Pulmonary artery endothelial cell (primary cell): Measurements from ENCODE around the gene CRACR2B. TPM values are rescaled to one million over a fixed set of nuclear protein-coding genes. Genes with fewer than 3 reads are reported as not detected.

ENCODE experiments used
- DNase-seq: peaks from one replicate; pipeline ENCODE4 v3.0.0-alpha.2; 2011; ENCODE audit warnings: low read depth, low spot score
- total RNA-seq: library from RNA; depleted of rRNA; stranded (reverse); fragments of >200 nt; gene quantifications from 2 replicates; pipeline ENCODE4 v1.2.3, GENCODE V29; 2014

CRACR2B gene
- total RNA-seq, 1 donor from 2014 or later: 4.1 TPM

GRCh38 chr11:867856-868358 is 40.2 kb downstream of the CRACR2B start:
- DNase-seq: no peak

DNA sequence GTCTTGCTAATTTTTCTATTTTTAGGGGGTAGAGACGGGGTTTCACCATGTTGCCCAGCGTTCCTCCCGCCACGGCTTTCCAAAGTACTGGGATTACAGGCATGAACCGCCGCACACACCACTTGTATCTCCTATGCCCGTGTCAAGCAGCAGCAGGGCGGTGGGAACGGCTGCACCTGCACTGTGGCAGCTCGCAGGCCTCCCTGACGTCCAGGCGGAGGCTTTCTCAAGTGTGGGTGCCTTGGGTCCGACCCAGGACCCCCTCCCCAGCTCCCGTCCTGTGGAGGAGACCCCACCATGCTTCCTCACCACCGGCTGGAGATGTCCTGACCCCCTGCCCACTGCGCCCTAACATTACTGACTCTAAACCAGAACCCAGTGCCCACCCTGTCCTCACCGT is 40.7 kb downstream of the CRACR2B start:
- no peak for DNase-seq

DNA sequence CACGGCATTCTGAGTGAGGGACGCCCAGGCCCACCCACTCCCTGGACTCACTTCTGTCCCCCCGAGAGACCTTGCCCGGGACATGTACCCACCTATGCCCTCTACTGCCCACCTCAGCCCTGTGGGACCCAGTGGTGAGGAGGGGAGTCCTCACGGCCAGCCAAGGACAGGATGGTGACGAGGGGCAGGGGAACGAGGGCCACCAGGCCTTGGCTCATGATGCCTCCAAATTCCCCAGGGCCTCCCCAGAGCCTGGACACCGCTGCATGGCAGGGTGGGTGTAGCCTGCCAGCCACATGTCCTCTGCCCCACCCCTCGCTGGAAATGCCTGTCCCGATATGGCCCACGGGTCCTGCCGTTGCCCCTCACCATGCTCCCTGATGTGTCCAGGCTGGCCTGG is 41.1 kb downstream of the CRACR2B start:
- DNase-seq: no peak

DNA sequence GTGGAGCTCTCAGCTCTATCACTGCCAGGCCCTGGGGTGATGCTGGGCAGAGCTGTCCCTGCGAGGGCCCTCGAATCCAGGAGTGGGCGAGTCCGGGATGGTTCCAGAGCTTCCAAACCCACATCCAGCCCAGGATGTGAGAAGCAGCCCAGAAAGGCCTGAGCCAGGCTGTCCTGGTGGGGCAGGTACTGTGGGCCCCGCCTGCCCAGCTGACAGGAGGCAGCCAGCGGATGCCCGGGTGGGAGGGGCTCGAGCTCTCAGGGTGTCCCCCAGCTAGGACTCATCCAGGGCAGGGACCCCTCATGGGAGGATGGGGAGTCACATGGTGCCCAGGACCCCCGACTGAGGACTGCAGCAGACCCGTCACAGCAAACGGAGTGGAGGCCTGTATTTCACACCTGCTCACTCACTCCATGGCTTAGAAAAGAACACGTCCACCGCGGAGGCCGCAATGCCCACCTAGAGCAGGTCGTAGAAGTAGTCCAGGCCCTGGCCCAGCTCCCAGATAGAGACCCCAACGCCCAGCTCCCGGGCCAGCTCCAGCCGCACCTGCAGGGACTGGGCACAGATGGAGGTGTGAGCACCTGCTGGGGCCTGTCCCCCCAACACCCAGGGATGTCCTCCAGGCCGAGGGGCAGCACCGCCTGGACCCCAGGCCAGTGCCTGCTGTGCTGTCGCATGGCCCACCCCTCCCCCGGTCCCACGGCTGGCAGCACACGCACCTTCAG is 41.8 kb downstream of the CRACR2B start:
- no peak for DNase-seq

- DNase-seq: no peak
Observed at GRCh38 chr11:870127-870413, 42.4 kb downstream of the CRACR2B start.

GRCh38 chr11:870418-870817 is 42.7 kb downstream of the CRACR2B start:
- DNase-seq: no peak

DNA sequence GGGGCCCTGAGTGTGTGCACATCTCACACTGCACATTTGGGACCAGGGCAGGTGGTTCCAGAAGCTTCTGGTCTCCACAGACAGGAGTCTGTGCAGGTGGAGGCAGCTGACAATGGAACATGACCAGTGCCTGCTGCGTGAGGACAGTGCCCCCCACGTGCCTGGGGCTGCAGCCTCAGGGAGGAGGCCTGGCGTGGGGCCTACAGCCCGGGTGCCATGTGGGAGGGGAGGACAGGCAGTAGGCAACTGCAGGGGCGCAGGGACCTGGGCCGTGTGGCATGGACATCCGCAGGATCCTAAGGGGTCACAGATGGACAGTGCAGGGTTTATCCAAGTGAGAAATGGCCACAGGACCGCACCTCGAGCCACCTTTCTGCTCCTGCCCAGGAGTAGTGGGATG is 43.8 kb downstream of the CRACR2B start:
- DNase-seq: no peak

GRCh38 chr11:872799-873198 is 45.1 kb downstream of the CRACR2B start:
- no peak for DNase-seq

DNA sequence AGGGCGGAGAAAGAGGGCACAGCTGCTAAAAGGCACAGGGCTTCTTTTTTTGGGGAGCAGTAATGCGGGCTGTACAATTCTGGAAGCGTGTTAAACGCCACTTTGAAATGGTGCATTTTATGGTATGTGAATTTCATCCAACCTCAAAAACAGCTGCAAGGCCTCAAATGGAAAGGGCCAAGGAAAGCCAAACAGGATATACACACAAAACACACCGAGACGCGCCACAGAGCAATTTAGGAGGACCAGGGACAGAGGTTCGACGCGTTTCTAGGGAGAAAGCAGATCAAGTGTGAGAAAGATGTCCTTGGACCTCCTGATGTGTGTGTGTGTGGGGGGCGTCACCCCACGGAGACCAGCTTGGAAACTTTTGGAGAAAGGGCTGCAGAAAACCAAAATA is 46.0 kb downstream of the CRACR2B start:
- DNase-seq: no peak

GRCh38 chr11:875203-875602 is 47.5 kb downstream of the CRACR2B start:
- no peak for DNase-seq

DNA sequence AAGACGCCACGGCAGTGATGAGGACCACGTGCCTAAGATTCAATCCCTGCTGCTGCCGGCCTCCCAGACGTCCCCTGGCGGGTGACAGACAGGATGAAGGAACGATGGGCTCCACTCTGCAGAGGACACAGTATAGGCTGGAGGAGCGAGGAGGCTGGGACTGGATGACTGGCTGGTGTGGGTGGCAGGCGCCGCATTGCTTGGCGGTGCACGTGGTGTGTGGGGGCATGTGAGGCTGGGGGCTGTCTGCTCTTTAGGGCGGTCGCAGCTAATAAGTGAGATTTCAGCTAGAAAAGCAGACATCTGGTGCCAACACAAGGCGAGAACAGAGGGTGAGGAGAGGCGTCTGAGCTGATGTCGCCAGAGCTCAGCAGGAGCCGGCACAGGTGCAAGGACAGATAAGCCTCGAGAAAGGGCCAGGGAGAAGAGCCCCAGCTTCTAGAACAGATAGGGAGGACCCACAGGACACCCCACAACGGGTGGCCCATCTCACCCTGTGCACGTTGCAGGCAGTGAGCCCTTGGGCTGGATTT is 48.1 kb downstream of the CRACR2B start:
- DNase-seq: no peak

DNA sequence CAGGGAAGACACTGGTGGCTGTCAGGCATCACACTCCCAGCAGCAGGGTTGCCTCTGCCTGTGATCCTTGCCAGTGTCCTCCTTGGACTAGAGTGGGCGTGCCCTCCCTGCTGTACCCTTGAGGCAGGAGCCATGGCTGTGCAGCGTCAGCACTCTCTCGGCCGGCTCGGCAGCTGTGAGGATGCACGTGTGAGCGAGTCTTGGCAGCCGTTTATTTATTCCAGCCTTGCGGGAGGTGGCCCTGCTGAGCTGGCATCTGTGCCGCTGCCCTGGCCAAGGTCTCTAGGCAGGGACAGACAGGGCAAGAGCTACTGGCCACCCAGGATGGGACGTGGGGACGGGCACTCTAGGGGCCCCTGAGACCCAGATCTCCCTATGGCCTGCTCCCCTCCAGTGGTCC is 48.8 kb downstream of the CRACR2B start:
- no peak for DNase-seq

DNA sequence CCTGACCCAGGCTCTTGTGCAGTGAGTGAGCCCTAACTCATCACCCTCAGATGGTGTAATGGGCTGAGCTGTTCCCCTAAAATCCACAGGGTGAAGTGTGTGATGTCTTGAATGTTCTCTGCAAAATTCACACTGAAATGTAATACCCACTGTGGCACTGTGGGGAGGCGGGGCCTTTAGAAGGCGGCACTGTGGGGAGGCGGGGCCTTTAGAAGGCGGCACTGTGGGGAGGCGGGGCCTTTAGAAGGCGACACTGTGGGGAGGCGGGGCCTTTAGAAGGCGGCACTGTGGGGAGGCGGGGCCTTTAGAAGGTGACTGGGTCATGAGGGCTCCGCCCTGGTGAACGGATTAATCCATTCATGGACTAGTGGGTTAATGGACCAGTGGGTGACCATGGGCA is 49.8 kb downstream of the CRACR2B start:
- no peak for DNase-seq

DNA sequence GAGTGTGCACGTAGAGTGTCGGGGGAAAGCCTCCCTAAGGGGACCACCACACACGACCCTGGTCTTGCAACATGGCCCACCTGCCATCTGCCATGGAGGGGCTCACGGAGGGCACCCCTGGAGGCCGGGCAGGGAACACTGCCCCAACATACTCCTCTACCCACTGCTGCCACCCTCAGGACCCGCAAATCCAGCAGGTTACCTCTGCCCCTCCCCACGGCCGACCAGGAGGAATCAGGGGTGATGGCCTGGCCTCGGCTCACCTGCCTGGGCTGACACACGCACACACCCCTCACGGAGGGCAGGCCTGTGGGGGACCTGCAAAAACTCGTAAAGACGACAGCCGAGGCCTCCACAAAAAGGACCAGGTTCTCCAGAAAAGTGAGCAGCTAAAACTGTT is 52.7 kb downstream of the CRACR2B start:
- DNase-seq: no peak

Other genes starting within 250 kb of the CRACR2B start
- gene IRF7, start 212.0 kb upstream of the CRACR2B start, total RNA-seq: 8.7 and 16.5 TPM in 2 replicates
- gene CDHR5, start 203.0 kb upstream of the CRACR2B start, total RNA-seq: not detected in 2 replicates
- not detected in 2 replicates for gene SCT, start 200.7 kb upstream of the CRACR2B start, total RNA-seq
- not detected in 2 replicates for gene DRD4, start 190.7 kb upstream of the CRACR2B start, total RNA-seq
- 45.1 and 66.1 TPM in 2 replicates for gene DEAF1, start 132.7 kb upstream of the CRACR2B start, total RNA-seq
- 8.4 and 9.7 TPM in 2 replicates for gene TMEM80, start 132.1 kb upstream of the CRACR2B start, total RNA-seq
- 2.0 and 3.0 TPM in 2 replicates for gene EPS8L2, start 121.7 kb upstream of the CRACR2B start, total RNA-seq
- gene TALDO1, start 80.5 kb upstream of the CRACR2B start, total RNA-seq: 278 and 283 TPM in 2 replicates
- gene GATD1, start 50.4 kb upstream of the CRACR2B start, total RNA-seq: 37.5 and 38.1 TPM in 2 replicates
- 0.13 and 0.14 TPM in 2 replicates for gene CEND1, start 37.8 kb upstream of the CRACR2B start, total RNA-seq
- gene SLC25A22, start 29.6 kb upstream of the CRACR2B start, total RNA-seq: 9.0 and 9.2 TPM in 2 replicates
- gene PIDD1, start 22.7 kb upstream of the CRACR2B start, total RNA-seq: 7.0 and 7.5 TPM in 2 replicates
- gene RPLP2, start 18.0 kb upstream of the CRACR2B start, total RNA-seq: 248 and 277 TPM in 2 replicates
- gene PNPLA2, start 9.0 kb upstream of the CRACR2B start, total RNA-seq: 21.5 and 22.4 TPM in 2 replicates
- 578 and 647 TPM in 2 replicates for gene CD151, start 5.0 kb downstream of the CRACR2B start, total RNA-seq
- 163 and 227 TPM in 2 replicates for gene POLR2L, start 14.6 kb downstream of the CRACR2B start, total RNA-seq
- gene TSPAN4, start 14.9 kb downstream of the CRACR2B start, total RNA-seq: 103 and 115 TPM in 2 replicates
- gene CHID1, start 82.9 kb downstream of the CRACR2B start, total RNA-seq: 45.0 and 46.8 TPM in 2 replicates
- gene AP2A2, start 98.0 kb downstream of the CRACR2B start, total RNA-seq: 26.3 and 32.5 TPM in 2 replicates
- gene MUC6, start 208.8 kb downstream of the CRACR2B start, total RNA-seq: not detected in 2 replicates
- not detected in 2 replicates for gene MUC2, start 247.0 kb downstream of the CRACR2B start, total RNA-seq